ENCODE results near the gene THSD7A. TPM values are rescaled to one million over a fixed set of nuclear protein-coding genes. Genes with fewer than 3 reads are reported as not detected.

THSD7A gene
- total RNA-seq, 1 donor from 2014 or later = 10.1 TPM

GRCh38 chr7:11754933-11755332 is 77.1 kb downstream of the THSD7A start:
- H3K36me3 ChIP-seq = no peaks in the 10 kb centered on the region
- no peak overlapping the region for H3K27ac ChIP-seq
- H3K4me3 ChIP-seq = no peak overlapping the region
- no peak for DNase-seq (ENCODE audit: low spot score in 2 of 2)
- no peaks in the 10 kb centered on the region for H3K27me3 ChIP-seq
- no peaks in the 10 kb centered on the region for H3K4me1 ChIP-seq
- no peak for TF ChIP-seq CTCF (IDR thresholded peaks at IDR 0.05)
- H3K9me3 ChIP-seq = no peaks in the 10 kb centered on the region
- intact Hi-C loops (cut with DNase I) = no loop called here

- H3K4me1 ChIP-seq = no peaks in the 10 kb centered on the region
- no peak overlapping the region for H3K4me3 ChIP-seq
- no peaks in the 10 kb centered on the region for H3K27me3 ChIP-seq
- intact Hi-C loops (cut with DNase I) = no loop called here
- no peak for TF ChIP-seq CTCF (IDR thresholded peaks at IDR 0.05)
- H3K9me3 ChIP-seq = no peaks in the 10 kb centered on the region
- DNase-seq (ENCODE audit: low spot score in 2 of 2) = no peak
- H3K36me3 ChIP-seq = no peaks in the 10 kb centered on the region
- H3K27ac ChIP-seq = no peak overlapping the region
Measured at GRCh38 chr7:11754123-11754522, 77.9 kb downstream of the THSD7A start.

- Histone ChIP-seq H3K27ac (no peak overlapping the region), H3K4me1 (no peaks in the 10 kb centered on the region), H3K9me3 (no peaks in the 10 kb centered on the region), H3K36me3 (no peaks in the 10 kb centered on the region), H3K4me3 (no peak overlapping the region), H3K27me3 (no peaks in the 10 kb centered on the region)
- DNase-seq (ENCODE audit: low spot score in 2 of 2) = no peak
- intact Hi-C loops (cut with DNase I) = no loop called here
- no peak for TF ChIP-seq CTCF (IDR thresholded peaks at IDR 0.05)
Measured at GRCh38 chr7:11753433-11753832, 78.6 kb downstream of the THSD7A start.

GRCh38 chr7:11751807-11752389 is 80.1 kb downstream of the THSD7A start:
- intact Hi-C loops (cut with DNase I) = no loop called here

GRCh38 chr7:11751315-11751714 is 80.7 kb downstream of the THSD7A start:
- intact Hi-C loops (cut with DNase I) = no loop called here

More at GRCh38 chr7:11751807-11752389, 80.1 kb downstream of the THSD7A start:
- Histone ChIP-seq H3K9me3 (no peaks in the 10 kb centered on the region), H3K27ac (no peak overlapping the region), H3K4me3 (no peak overlapping the region), H3K36me3 (no peaks in the 10 kb centered on the region), H3K27me3 (no peaks in the 10 kb centered on the region), H3K4me1 (no peaks in the 10 kb centered on the region)
- TF ChIP-seq CTCF (IDR thresholded peaks at IDR 0.05) = no peak
- no peak for DNase-seq (ENCODE audit: low spot score in 2 of 2)

More at GRCh38 chr7:11751315-11751714, 80.7 kb downstream of the THSD7A start:
- H3K9me3 ChIP-seq = no peaks in the 10 kb centered on the region
- TF ChIP-seq CTCF (IDR thresholded peaks at IDR 0.05) = no peak
- H3K27ac ChIP-seq = no peak overlapping the region
- DNase-seq (ENCODE audit: low spot score in 2 of 2) = no peak
- H3K36me3 ChIP-seq = no peaks in the 10 kb centered on the region
- no peaks in the 10 kb centered on the region for H3K27me3 ChIP-seq
- no peaks in the 10 kb centered on the region for H3K4me1 ChIP-seq
- no peak overlapping the region for H3K4me3 ChIP-seq
